Sigmoid colon (tissue), 7 donors: ENCODE measurements around the gene TNNI2. TPM values are rescaled to one million over a fixed set of nuclear protein-coding genes. Genes with fewer than 3 reads are reported as not detected.

ENCODE experiments used
- DNase-seq: peaks from one replicate; pipeline ENCODE4 v3.0.0-alpha.2; 2019
- H3K27ac ChIP-seq, 4 donors: fragments of 200-600 bp; sonication (generic); one replicate each; pipeline ENCODE4 v1.5.1; 2016 to 2019; ENCODE audit warnings: mild to moderate bottlenecking in 1 of 4
- H3K27me3 ChIP-seq, 3 donors: fragments of 200-600 bp; sonication (generic); one replicate each; pipeline ENCODE4 v1.5.1; 2019; ENCODE audit warnings: mild to moderate bottlenecking in 1 of 3
- H3K36me3 ChIP-seq, 4 donors: fragments of 200-600 bp; sonication (generic); one replicate each; pipeline ENCODE4 v1.5.1; 2016 to 2019
- H3K4me1 ChIP-seq, 4 donors: fragments of 200-600 bp; sonication (generic); one replicate each; pipeline ENCODE4 v1.5.1; 2017 to 2019
- H3K4me3 ChIP-seq, 4 donors: fragments of 200-600 bp; sonication (generic); one replicate each; pipeline ENCODE4 v1.5.1; 2017 to 2019; ENCODE audit warnings: mild to moderate bottlenecking in 2 of 4, moderate library complexity in 1 of 4
- H3K9me3 ChIP-seq, 4 donors: fragments of 200-600 bp in 3 of 4; sonication (generic) in 3 of 4; one replicate each; pipeline versions ENCODE4 v1.5.1 to v1.6.1; 2013 to 2019
- CTCF ChIP-seq, 4 experiments: fragments of 450-650 bp in 3 of 4; fragments of 200-600 bp in 1 of 4; IDR thresholded peaks; one replicate each; pipeline ENCODE4 v1.5.1; 2016 to 2019; ENCODE audit warnings: antibody characterized with exemption in 4 of 4, mild to moderate bottlenecking in 3 of 4, moderate library complexity in 2 of 4
- EP300 ChIP-seq, 4 donors: sonication (generic); formaldehyde crosslinking; IDR thresholded peaks; one replicate each; pipeline ENCODE4 v1.6.1; 2017; ENCODE audit warnings: antibody characterized with exemption in 4 of 4
- POLR2A ChIP-seq, 2 donors: fragments of 450-650 bp; IDR thresholded peaks; one replicate each; pipeline ENCODE4 v1.6.1; 2016; ENCODE audit warnings: antibody characterized with exemption in 2 of 2, mild to moderate bottlenecking in 2 of 2, moderate library complexity in 2 of 2
- POLR2AphosphoS5 ChIP-seq, 4 donors: sonication (generic); formaldehyde crosslinking; IDR thresholded peaks; one replicate each; pipeline ENCODE4 v1.6.1; 2017; ENCODE audit warnings: antibody characterized with exemption in 4 of 4
- WGBS, 2 donors: extraction: QIAGEN DNeasy Blood & Tissue Kit; methylation state at CpG; one replicate each; pipeline ENCODE4 v1.1.7; 2013; 5-methylcytosine and 5-hydroxymethylcytosine counted together
- intact Hi-C: fragments of 100-400 bp; cut with DNase I; formaldehyde crosslinking; loops from one replicate; pipeline ENCODE4 v1.15.1; 2023
- polyA plus RNA-seq, 3 donors: library from polyadenylated mRNA; stranded (reverse); fragments of 200-250 nt; gene quantifications; one replicate each; pipeline ENCODE4 v1.2.3, GENCODE V29; 2013
- total RNA-seq, 4 donors: library from RNA; depleted of rRNA; stranded (reverse); fragments of >200 nt; gene quantifications; one replicate each; pipeline ENCODE4 v1.1.0, GENCODE V29; 2016
- donor health status: healthy with polysubstance abuse.
- donor health status: Bipolar disorder and iron deficiency.
- donor health status: healthy.

Gene TNNI2
- total and polyA plus RNA-seq, 7 donors = 1.7 to 2.4 TPM; not detected in 5

DNA sequence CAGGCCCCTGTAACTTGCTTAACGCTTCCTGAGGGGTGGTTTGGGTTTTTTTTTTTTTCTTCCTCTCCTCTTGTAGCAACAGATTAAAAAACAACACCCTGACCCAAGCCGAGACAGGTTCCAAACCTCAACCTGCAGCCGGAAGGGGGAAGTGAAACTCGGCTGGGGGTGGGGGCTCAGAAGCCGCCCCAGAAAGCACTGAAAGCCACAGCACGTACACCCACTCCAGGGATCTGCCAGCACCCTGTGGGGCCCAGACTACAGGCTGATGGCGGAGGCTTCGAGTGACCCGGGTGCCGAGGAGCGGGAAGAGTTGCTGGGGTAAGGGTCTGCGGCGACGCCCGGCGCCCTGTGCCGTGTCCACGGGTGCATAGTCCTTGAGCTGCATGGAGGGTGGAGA is 14.1 kb downstream of the TNNI2 start, which contains the start of gene LSP1:
Gene LSP1, plus strand, starts transcription at position 208 of the 400 bp plus-strand sequence. Its CDS starts 61 bp downstream, at position 269.
- TF ChIP-seq POLR2AphosphoS5 (IDR thresholded peaks at IDR 0.05) (no peak), POLR2A (IDR thresholded peaks at IDR 0.05) (no peak), CTCF (IDR thresholded peaks at IDR 0.05) (no peak), EP300 (IDR thresholded peaks at IDR 0.05) (no peak)
- Histone ChIP-seq H3K36me3 (no peaks in the 10 kb centered on the region), H3K4me1 (no peaks in the 10 kb centered on the region), H3K27ac (no peak within 1 kb of the TSS), H3K4me3 (peak within 1 kb of the TSS in 1 of 4 donors; percentile 18), H3K9me3 (no peaks in the 10 kb centered on the region), H3K27me3 (no peaks in the 10 kb centered on the region)
- intact Hi-C loops = no loop called here
- 41 to 67% methylated on average over 18 of the region's 18 CpGs for WGBS, 2 donors
- no peak for DNase-seq

DNA sequence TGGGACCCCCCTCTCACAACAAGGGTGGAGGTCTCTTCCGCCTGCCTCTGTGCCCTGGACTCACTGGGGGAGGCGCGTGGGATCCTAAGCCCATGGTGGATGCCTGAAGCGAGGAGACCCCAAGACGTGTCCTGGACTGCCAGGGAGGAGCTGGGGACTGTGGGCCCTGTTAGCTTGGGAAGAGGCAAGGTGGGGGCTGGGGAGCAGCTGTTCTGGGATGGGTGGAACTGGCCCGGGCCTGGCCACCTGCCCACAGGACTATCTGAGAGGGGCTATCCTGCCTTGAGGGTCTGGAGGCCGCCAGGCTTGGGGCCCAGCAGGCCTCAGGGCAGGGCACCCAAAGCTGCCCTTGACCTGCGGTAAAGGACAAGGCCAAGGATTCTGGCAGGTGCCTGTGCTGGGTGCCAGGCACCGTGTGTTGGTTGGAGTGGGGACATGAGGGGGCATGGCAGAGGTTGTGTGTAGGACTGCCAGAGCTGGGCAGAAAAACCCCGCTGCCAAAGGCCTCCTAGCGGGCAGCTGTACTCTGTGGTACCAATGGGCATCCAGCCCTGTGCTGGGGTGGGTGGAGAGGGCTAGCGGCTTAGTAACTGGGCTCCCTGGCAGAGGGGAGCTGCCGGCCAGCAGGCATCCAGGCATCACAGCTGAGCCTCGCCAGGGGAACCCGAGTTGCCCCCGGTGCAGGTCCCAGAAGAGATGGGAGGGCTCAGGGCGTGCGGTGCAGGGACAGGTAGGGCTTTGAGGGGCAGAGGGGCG is 14.8 kb downstream of the TNNI2 start:
- DNase-seq = no peak
- Histone ChIP-seq H3K27ac (no peak overlapping the region), H3K4me1 (no peaks in the 10 kb centered on the region), H3K4me3 (peak overlapping the region in 1 of 4 donors; percentile 18), H3K36me3 (no peaks in the 10 kb centered on the region), H3K27me3 (no peaks in the 10 kb centered on the region), H3K9me3 (no peaks in the 10 kb centered on the region)
- TF ChIP-seq CTCF (IDR thresholded peaks at IDR 0.05) = no peak
- intact Hi-C loops = no loop called here
- WGBS, 2 donors = 66 to 75% methylated on average over 19 of the region's 19 CpGs

- Histone ChIP-seq H3K4me3 (peak overlapping the region in 1 of 4 donors; percentile 18), H3K27ac (no peak overlapping the region), H3K4me1 (no peaks in the 10 kb centered on the region), H3K9me3 (no peaks in the 10 kb centered on the region), H3K27me3 (no peaks in the 10 kb centered on the region), H3K36me3 (no peaks in the 10 kb centered on the region)
- DNase-seq = no peak
- WGBS, 2 donors = 65 to 69% methylated on average over 27 of the region's 27 CpGs
- no peak for TF ChIP-seq POLR2AphosphoS5 (IDR thresholded peaks at IDR 0.05)
- TF ChIP-seq CTCF (IDR thresholded peaks at IDR 0.05) = no peak
- no peak for TF ChIP-seq EP300 (IDR thresholded peaks at IDR 0.05)
- TF ChIP-seq POLR2A (IDR thresholded peaks at IDR 0.05) = no peak
- intact Hi-C loops = no loop called here
Measured at GRCh38 chr11:1854132-1854948, 15.6 kb downstream of the TNNI2 start.

DNA sequence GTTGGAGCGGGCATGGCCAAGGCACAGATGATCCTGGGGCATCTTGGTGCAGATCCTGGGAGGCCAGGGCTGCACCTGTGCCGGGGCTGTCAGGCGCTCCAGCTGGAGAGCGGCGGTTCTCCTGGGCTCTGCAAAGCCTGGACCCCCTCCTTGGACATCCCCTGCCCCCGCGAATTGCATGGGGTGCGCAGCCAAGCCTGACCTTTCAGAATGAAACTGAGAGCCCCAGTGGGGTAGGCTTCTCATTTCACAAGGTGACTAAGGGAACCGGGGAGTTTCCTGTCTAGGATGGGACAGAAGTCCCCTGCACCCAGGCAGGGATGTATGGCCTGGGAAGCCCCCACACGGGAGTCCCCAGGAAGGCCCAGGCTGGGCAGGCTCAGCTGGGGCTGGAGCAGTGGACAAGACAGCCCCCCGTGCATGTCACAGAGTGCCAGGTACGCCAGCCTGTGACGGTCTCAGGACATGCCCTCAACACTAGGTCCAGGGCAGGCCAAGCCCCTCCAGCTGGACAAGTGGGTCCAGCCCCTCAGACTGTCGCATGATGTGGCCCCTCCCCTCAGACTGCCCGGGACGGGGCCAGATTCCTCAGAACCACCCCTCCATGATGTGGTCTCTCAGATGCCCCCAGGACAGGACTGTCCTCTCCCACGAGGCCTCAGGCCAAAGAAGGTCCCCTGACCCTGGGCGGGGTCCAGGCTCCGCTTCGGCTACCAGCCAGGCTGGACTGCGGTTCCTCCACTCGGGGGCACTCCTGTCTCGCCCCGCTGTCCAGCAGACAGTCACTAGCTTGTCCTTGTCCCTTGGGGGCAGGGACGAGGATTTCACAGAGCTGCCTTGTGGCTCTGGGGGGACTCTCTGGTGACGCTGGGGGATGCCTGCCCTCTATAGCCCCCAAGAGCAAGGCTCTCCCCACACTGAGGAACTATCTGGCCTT is 16.4 kb downstream of the TNNI2 start:
- no peak for DNase-seq
- H3K27ac ChIP-seq = no peak overlapping the region
- intact Hi-C loops = no loop called here
- H3K4me3 ChIP-seq = no peak overlapping the region
- TF ChIP-seq POLR2AphosphoS5 (IDR thresholded peaks at IDR 0.05) (no peak), POLR2A (IDR thresholded peaks at IDR 0.05) (no peak), CTCF (IDR thresholded peaks at IDR 0.05) (no peak), EP300 (IDR thresholded peaks at IDR 0.05) (no peak)
- no peaks in the 10 kb centered on the region for H3K9me3 ChIP-seq
- 63 to 72% methylated on average over 26 of the region's 26 CpGs for WGBS, 2 donors
- no peaks in the 10 kb centered on the region for H3K4me1 ChIP-seq
- no peaks in the 10 kb centered on the region for H3K27me3 ChIP-seq
- H3K36me3 ChIP-seq = no peaks in the 10 kb centered on the region
